ENCODE results near the gene JMJD8.
A peak's percentile ranks its signal among the peaks of the same experiment; 100 is the strongest.

The JMJD8 gene

GRCh38 chr16:684071-684794 is at the start of gene JMJD8:
Gene JMJD8, minus strand, starts transcription at chr16:684334. Its CDS starts 15 bp downstream, at chr16:684319.
- DNase-seq: peak; percentile 95

DNA sequence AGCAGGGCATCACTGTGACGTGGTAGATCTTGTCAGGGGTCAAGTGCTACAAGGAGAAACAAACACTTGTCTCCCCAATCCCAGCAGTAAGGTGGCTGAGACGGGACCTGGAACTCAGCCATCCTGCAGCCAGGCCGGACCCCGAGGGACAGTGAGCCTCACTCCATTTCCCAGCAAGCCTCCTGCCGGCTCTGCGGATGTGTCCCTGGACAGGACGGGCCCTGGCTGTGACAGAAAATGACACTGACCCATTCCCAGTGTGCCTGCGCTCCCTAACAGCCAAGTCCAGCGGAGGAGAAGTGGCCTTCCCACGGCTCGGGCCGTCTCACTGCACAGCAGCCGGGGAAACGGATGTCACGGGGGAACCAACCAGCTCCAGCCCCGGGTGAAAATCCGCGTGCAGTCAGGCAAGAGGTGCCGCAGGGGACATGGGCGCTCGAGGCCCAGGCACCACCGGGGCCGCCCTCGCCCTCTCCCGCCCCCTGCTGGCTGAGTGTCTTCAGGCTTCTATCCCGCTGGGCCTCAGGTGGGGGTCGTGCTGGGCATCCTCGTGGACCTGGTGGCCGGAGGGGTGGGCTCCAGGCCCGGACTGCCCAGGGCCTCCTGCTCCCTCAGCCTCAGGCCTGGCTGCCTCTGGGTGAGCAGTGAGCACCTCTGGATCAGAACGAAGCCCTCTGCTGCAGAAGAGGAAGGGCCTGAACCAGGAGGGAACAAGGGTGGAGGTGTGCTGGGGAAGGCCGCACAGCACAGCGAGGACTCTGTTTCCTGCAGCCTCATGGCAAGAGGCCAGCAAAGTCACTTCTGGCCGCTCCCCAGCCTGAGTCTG is 49.5 kb upstream of the JMJD8 start:
- DNase-seq: no peak

DNA sequence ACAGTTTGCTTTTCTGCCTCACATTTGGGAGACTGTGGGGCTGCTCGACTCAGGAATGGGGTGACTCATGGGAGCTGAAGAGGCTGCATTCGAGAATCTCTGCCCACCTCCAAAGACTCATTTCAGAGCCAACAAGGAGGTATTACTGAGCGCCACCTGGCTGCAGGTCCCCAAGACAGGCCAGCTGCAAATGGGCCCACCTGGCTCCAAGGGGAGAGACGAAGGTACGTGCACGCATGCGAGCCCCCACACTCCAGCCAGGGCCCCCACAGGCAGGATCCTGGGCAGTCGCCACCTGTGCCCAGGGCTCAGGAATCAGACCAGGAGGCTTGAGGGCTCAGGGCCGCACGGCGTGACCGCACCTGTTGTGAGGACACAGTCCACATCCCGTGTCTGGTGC is 48.8 kb upstream of the JMJD8 start:
- no peak for DNase-seq

- DNase-seq: no peak
These were observed 48.2 kb upstream of the JMJD8 start for GRCh38 chr16:732332-732731.

DNA sequence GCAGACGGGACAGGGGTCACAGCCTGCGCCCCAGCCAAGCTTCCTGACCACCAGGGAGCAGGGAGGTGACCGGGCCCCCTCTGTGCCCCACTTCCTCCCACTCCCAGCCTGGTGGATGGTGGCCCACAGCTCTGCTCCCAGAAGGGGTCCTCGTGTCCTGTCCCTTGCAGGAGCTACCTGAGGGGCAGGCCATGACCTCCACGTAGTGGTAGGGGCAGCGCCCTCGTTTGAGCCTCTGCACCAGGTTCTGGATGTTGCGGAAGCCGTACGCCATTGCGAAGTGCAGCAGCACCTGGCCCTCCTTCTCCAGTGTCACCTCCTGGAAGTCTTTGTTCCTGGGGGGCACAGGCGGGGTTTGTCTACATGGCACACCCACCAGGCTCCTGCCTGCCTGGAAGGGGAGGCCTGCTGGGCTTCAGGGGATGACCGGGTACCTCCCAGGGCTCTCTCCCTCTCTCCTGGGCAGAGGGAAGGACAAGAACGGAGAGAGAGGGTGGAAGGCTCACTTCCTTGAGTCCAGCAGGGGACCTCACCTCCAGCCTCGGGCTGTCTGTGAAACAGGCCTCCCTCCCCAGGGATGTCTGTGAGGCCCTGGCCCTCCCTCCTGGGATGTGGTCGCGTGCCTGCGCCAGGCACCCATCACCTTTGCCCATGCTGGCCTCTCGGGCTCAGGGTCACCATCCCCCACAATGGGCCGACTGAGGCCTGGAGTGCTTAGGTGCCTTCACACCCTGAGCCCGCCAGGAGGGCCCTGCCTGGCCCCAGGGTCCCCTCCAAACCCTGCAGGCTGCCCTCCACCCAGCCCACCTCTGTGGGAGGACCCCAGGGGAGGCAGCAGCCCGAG is 46.8 kb upstream of the JMJD8 start:
- DNase-seq: no peak

DNA sequence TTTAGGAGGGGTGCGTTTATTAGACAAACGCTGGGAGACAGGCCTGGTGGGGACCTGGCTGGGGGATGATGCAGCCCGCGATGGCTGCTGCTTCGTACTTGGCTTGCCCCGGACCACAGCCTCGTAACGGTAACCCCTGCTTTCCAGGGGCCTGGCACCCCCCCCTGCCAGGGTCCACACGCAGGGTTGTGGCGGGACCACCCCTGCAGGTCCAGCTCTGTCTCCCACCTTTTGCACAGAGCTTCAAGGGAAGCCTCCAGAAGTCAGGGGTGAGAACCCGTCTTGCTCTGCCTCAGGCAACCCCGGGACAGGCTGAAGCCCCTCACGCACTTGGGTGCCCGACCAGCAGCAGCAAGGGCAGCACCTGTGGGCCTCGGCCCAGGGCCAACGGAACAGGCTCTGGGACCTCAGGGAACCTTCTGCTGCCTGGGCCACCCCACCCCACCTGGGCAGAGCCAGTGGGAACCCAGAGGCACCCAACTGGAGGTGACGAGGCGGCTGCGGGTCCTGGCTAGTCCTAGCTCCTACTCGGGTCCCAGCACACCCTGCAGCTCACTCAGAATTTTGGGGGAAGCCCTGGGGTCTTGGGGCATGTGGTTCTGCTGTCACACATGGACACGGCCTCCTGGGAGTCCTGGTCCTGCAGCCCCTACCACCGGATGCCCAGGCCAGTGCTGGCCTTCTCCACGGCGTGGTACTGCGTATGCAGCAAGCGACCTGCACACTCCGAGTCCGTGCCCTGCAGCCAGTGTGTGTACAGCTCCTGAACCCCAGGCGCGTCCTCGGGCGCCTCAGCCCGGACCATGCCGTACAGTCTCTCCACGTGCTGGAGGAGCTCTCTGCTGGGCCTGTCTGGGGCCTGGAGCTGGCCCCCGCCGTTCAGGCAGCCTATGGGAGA is 45.9 kb upstream of the JMJD8 start:
- DNase-seq: no peak

- no peak for DNase-seq
These were observed 45.0 kb upstream of the JMJD8 start for GRCh38 chr16:728890-729744.

DNA sequence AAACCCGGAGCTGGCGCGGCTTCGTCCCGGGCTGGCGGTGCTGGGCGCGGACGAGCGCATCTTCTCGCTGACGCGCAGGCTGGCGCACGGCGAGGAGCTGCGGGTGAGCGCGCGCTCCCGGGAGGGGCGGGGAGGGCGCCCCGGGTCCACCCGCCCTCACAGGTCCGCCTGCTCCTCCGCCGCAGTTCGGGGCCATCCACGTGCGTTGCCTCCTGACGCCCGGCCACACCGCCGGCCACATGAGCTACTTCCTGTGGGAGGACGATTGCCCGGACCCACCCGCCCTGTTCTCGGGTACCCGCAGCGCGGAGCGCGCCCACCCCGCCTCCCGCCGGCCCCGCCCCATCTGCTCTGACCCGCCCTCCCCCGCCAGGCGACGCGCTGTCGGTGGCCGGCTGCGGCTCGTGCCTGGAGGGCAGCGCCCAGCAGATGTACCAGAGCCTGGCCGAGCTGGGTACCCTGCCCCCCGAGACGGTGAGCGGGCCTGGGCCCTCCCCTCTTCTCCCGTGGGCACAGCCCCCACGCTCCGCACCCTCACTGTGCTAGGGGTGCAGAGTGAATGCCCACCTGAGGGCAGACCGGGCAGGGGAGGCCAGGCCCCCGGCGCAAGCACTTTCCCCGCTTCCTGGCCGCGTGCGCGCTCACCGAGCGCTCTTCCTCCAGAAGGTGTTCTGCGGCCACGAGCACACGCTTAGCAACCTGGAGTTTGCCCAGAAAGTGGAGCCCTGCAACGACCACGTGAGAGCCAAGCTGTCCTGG is 44.2 kb upstream of the JMJD8 start:
- DNase-seq: peak; percentile 83

- DNase-seq: peak; percentile 24
These were observed 43.3 kb upstream of the JMJD8 start for GRCh38 chr16:727291-727977.

DNA sequence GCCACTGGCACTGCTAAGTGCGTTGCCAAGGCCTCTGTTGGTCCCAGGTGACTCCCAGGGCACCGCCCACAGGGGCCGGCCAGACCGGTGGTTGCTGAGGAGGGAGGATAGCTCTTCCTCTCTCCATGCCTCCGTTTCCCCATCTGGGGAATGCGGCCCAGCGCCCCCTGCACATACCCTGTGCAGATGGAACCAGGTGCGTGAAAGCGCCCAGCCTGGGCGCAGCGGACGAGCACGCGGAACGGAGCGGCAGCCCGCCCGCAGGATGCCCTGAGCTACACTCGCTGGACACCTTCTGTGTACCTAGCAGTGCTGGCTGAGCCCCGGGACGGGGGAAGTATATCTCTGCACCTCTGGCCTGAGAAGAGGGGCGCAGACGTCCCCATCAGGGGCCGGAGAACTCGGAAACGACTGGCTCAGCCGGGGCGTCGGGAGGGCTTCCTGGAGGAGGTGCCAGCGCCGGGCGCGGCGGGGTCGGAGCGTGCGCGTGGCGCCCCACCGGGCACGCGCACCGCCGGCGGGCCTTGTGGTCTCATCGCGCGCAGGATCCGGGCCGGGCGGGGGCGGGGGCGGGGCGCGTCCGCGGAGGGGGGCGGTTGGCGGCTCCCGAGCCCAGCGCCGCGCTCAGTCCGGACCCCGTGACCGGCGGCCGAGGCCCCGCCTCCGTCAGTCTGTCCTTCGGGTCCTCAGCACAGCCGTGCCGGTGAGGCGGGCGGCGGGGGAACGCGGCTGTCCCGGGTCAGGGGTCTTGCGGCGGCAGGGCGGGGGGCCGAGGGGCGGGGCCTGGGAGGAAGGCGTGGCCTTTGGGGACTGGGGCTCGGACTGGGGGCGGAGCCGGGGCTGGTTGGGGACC is 42.5 kb upstream of the JMJD8 start, which contains the start of the genes CCDC78 and HAGHL:
TSS of gene CCDC78 (minus strand) at position 6 of the 853 bp plus-strand sequence. CDS start 76 bp downstream, outside the sequence.
TSS of gene HAGHL (plus strand) at position 669 of the 853 bp plus-strand sequence. CDS start 404 bp downstream, outside the sequence.
- peak; percentile 55 for DNase-seq

- DNase-seq: no peak
These were observed 42.0 kb upstream of the JMJD8 start for GRCh38 chr16:726188-726437.

- DNase-seq: no peak
These were observed 41.5 kb upstream of the JMJD8 start for GRCh38 chr16:725463-726187.

DNA sequence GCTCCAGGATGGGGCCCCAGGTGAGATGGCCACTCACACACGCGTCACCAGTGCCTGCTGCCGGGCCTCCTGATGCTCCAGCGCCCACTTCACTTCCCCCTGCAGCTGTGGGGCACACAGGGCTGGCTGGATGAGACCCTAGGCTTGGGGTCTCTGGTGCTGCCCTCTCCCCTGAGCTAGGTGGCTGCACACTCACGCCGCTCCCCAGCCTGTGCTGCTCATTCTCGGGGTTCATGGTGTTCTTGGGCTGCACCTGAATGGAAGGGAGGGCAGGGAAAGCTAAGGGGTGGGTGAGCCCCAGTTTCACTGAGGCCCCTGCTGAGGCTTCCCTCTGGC is 40.9 kb upstream of the JMJD8 start:
- DNase-seq: no peak

- no peak for DNase-seq
These were observed 40.3 kb upstream of the JMJD8 start for GRCh38 chr16:724188-725040.

- no peak for DNase-seq
These were observed 39.6 kb upstream of the JMJD8 start for GRCh38 chr16:723695-724094.

GRCh38 chr16:722835-723633 is 38.9 kb upstream of the JMJD8 start:
- no peak for DNase-seq
